DOHH2 (cell line): Measurements from ENCODE around the gene NMUR1.

ENCODE experiments used
- H3F3A ChIP-seq: fragments of 200-600 bp; sonication (generic), shearing (Covaris generic); 2 replicates; pipeline ENCODE4 v1.6.0; 2016; ENCODE audit warnings: antibody characterized with exemption, mild to moderate bottlenecking; ENCODE audit not compliant: control insufficient read depth, insufficient read depth
- H3K27ac ChIP-seq: fragments of 200-600 bp; sonication (generic); 2 replicates; pipeline ENCODE4 v1.5.1; 2014; ENCODE audit warnings: low read depth, mild to moderate bottlenecking, low read length, moderate library complexity
- H3K27me3 ChIP-seq: fragments of 200-600 bp; sonication (generic); 2 replicates; pipeline ENCODE4 v1.6.1; 2014; ENCODE audit warnings: mild to moderate bottlenecking, low read length, mixed read lengths; ENCODE audit not compliant: control insufficient read depth
- H3K36me3 ChIP-seq: fragments of 200-600 bp; sonication (generic); 2 replicates; pipeline ENCODE4 v1.6.1; 2014; ENCODE audit warnings: mild to moderate bottlenecking, low read length, moderate library complexity, mixed read lengths; ENCODE audit not compliant: control insufficient read depth
- H3K4me1 ChIP-seq: fragments of 200-600 bp; sonication (generic); 2 replicates; pipeline ENCODE4 v1.6.1; 2014; ENCODE audit warnings: mild to moderate bottlenecking, low read length, mixed read lengths; ENCODE audit not compliant: control insufficient read depth
- H3K4me2 ChIP-seq: fragments of 200-600 bp; sonication (generic); 2 replicates; pipeline ENCODE4 v1.6.0; 2014; ENCODE audit warnings: mild to moderate bottlenecking, low read length, moderate library complexity
- H3K4me3 ChIP-seq: fragments of 200-600 bp; sonication (generic); 2 replicates; pipeline ENCODE4 v1.5.1; 2014; ENCODE audit warnings: mild to moderate bottlenecking, low read length, mixed read lengths
- H3K79me2 ChIP-seq: fragments of 200-600 bp; sonication (generic); 2 replicates; pipeline ENCODE4 v1.6.1; 2014; ENCODE audit warnings: mild to moderate bottlenecking, low read length, mixed read lengths; ENCODE audit not compliant: control insufficient read depth
- H3K9me2 ChIP-seq: fragments of 200-600 bp; sonication (generic); replicated peaks from 2 replicates; pipeline ENCODE4 v1.6.1; 2014; ENCODE audit warnings: mild to moderate bottlenecking, low read length, mixed read lengths; ENCODE audit not compliant: control insufficient read depth
- H3K9me3 ChIP-seq: fragments of 200-600 bp; sonication (generic); 2 replicates; pipeline ENCODE4 v1.6.1; 2014; ENCODE audit warnings: antibody characterized with exemption, low read length, mixed read lengths; ENCODE audit not compliant: control insufficient read depth, insufficient read depth
- H4K20me1 ChIP-seq: fragments of 200-600 bp; sonication (generic); 2 replicates; pipeline ENCODE4 v1.6.0; 2014; ENCODE audit warnings: low read depth, mild to moderate bottlenecking, antibody characterized with exemption, low read length, moderate library complexity; ENCODE audit not compliant: control insufficient read depth, insufficient read depth
- CTCF ChIP-seq: fragments of 200-600 bp; sonication (generic); IDR thresholded peaks from one replicate; pipeline ENCODE4 v1.5.1; 2014; ENCODE audit warnings: antibody characterized with exemption, mild to moderate bottlenecking, low read depth, low read length; ENCODE audit not compliant: poor library complexity, severe bottlenecking
- EZH2phosphoT487 ChIP-seq: fragments of 200-600 bp; sonication (generic); IDR thresholded peaks from 2 replicates; pipeline ENCODE4 v1.6.1; 2017; ENCODE audit warnings: borderline replicate concordance, mild to moderate bottlenecking, antibody characterized with exemption, low read length, moderate library complexity, mixed read lengths

NMUR1 gene

DNA sequence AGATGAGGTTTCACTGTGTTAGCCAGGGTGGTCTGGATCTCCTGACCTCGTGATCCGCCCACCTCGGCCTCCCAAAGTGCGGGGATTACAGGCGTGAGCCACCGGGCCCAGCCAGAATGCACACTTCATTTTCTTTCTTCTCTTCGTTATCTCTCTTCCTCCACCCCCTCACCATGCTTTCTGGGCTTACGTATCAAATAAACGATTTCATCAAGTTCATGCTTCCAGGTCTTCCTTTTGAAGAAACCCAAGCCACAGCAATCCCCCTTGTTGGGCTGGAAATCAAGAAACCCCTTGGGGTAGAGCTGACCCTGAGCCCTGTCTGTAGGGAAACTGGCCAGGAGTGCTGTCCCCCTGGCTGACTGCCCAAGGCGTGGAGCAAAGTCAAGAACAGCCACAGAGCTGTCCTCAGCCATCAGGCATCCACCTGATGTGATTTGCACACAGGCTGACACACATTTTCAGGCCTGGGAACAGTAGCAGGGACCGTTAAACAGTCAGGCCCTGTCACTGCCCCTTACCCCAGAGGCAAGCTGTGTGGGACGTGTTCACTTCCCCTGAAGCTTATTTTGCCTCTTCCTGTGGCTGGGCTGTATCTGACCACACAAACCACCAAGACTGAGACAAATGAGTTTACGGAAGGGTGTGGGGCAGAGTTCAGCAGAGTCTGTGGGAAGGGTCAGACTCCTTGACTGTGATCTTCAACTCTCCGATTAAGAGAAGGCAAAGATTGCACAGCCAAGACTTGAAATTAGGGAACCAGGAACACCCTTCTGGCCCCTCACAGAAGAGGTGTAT lies 15.1 kb upstream of the NMUR1 start:
- H3K4me3 ChIP-seq, result peak overlapping the region; percentile 44
- H3K79me2 ChIP-seq, result no peaks in the 10 kb centered on the region
- no peaks in the 10 kb centered on the region for H3K36me3 ChIP-seq
- no peaks in the 10 kb centered on the region for H3K27me3 ChIP-seq
- peak overlapping the region; percentile 67 for H3K4me2 ChIP-seq
- H3K4me1 ChIP-seq, result peaks cover 19% of the 10 kb centered on the region
- no peaks in the 10 kb centered on the region for H3K9me2 ChIP-seq
- peak overlapping the region; percentile 47 for H3K27ac ChIP-seq
- TF ChIP-seq CTCF (no peak), EZH2phosphoT487 (no peak)
- H4K20me1 ChIP-seq, result no peaks in the 10 kb centered on the region
- peaks cover 4% of the 10 kb centered on the region; the same call in 1 of the 2 replicates for H3K9me3 ChIP-seq
- H3F3A ChIP-seq, result no peaks in the 10 kb centered on the region

DNA sequence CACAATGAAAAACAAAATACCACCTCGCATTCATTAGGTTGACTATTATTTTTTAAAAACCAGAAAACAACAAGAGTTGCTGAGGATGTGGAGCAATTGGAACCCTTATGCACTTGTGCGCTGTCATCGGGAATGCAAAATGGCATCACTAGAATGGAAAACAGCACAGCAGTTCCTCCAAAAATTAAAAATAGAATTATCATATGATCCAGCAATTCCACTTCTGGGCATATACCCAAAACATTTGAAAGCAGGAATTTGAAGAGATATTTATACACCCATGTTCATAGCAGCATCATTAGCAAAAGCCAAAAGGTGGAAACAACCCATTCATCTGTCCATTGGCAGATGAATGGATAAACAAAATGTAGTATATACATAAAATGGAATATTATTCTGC lies 11.9 kb upstream of the NMUR1 start:
- Histone ChIP-seq H3K27me3 (peaks cover 11% of the 10 kb centered on the region; the same call in 1 of the 2 replicates), H3K36me3 (no peaks in the 10 kb centered on the region), H3K4me1 (peaks cover 19% of the 10 kb centered on the region), H4K20me1 (no peaks in the 10 kb centered on the region), H3K4me3 (no peak overlapping the region), H3K4me2 (no peak overlapping the region), H3F3A (no peaks in the 10 kb centered on the region), H3K9me3 (peaks cover 4% of the 10 kb centered on the region; the same call in 1 of the 2 replicates), H3K79me2 (no peaks in the 10 kb centered on the region), H3K9me2 (no peaks in the 10 kb centered on the region), H3K27ac (no peak overlapping the region)
- TF ChIP-seq EZH2phosphoT487 (no peak), CTCF (no peak)

GRCh38 chr2:231541645-231542044 lies 11.4 kb upstream of the NMUR1 start:
- Histone ChIP-seq H4K20me1 (no peaks in the 10 kb centered on the region), H3K27me3 (peaks cover 11% of the 10 kb centered on the region; the same call in 1 of the 2 replicates), H3K4me2 (no peak overlapping the region), H3K27ac (no peak overlapping the region), H3K4me3 (no peak overlapping the region), H3K9me3 (peaks cover 4% of the 10 kb centered on the region; the same call in 1 of the 2 replicates), H3K4me1 (peaks cover 19% of the 10 kb centered on the region), H3K36me3 (no peaks in the 10 kb centered on the region), H3K79me2 (no peaks in the 10 kb centered on the region), H3K9me2 (no peaks in the 10 kb centered on the region), H3F3A (no peaks in the 10 kb centered on the region)
- TF ChIP-seq CTCF, result peak; percentile 72
- no peak for TF ChIP-seq EZH2phosphoT487
